Spleen (tissue), 7 donors: ENCODE data around the gene FHL2.

Source experiments
- CTCF ChIP-seq, 11 experiments: fragments of 200-600 bp in 7 of 11; fragments of 450-650 bp in 4 of 11; sonication (generic) in 4 of 11; IDR thresholded peaks in 8 of 11; conservative IDR thresholded peaks in 3 of 11; 1 replicate in 7 of 11; 2 replicates in 4 of 11; pipeline versions ENCODE4 v1.4.0 to v1.8.0; 2016 to 2021; ENCODE audit warnings: antibody characterized with exemption in 11 of 11, inconsistent platforms in 4 of 11, mild to moderate bottlenecking in 1 of 11
- POLR2A ChIP-seq, 3 donors: fragments of 450-650 bp; IDR thresholded peaks; one replicate each; pipeline ENCODE4 v1.5.1; 2017; ENCODE audit warnings: antibody characterized with exemption in 3 of 3, mild to moderate bottlenecking in 1 of 3
- POLR2AphosphoS5 ChIP-seq, 3 donors: sonication (generic); formaldehyde crosslinking; IDR thresholded peaks; one replicate each; pipeline ENCODE4 v1.5.1; 2017; ENCODE audit warnings: antibody characterized with exemption in 3 of 3
- donor health status: DM: no; HTN: no; CAD: no; lungs with moderate emphysema.
- donor health status: DM: no; HTN: no; CAD: no.
- donor health status: DM: no; HTN: no; CAD: no.

GRCh38 chr2:105385731-105386540 lies 12.9 kb downstream of the FHL2 start:
- TF ChIP-seq POLR2A (IDR thresholded peaks at IDR 0.05) = no peak
- TF ChIP-seq CTCF (IDR thresholded peaks at IDR 0.05 in 8 of 11, conservative IDR thresholded peaks at IDR 0.05 in 3 of 11) = no peak
- no peak for TF ChIP-seq POLR2AphosphoS5 (IDR thresholded peaks at IDR 0.05)
